ENCODE results near the gene CAMSAP1.
"Not testable (repeated sequence)": the region's sequence is repeated elsewhere in the genome, so short reads cannot be mapped to it uniquely, and the experiment has no call there.

DNA sequence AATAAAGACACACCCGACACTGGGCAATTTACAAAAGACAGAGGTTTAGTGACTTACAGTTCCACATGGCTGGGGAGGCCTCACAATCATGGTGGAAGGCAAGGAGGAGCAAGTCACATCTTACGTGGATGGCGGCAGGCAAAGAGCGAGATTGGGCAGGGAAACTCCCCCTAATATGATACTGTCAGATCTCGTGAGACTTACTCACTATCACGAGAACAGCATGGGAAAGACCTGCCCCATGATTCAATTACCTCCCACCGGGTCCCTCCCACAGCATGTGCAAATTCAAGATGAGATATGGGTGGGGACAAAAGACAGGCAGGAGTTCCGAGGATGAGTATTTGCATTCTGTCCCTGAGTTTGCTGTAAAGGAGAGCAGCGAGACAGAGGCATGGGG lies 3.9 kb upstream of the CAMSAP1 start:
- TF ChIP-seq, protein P1, sequence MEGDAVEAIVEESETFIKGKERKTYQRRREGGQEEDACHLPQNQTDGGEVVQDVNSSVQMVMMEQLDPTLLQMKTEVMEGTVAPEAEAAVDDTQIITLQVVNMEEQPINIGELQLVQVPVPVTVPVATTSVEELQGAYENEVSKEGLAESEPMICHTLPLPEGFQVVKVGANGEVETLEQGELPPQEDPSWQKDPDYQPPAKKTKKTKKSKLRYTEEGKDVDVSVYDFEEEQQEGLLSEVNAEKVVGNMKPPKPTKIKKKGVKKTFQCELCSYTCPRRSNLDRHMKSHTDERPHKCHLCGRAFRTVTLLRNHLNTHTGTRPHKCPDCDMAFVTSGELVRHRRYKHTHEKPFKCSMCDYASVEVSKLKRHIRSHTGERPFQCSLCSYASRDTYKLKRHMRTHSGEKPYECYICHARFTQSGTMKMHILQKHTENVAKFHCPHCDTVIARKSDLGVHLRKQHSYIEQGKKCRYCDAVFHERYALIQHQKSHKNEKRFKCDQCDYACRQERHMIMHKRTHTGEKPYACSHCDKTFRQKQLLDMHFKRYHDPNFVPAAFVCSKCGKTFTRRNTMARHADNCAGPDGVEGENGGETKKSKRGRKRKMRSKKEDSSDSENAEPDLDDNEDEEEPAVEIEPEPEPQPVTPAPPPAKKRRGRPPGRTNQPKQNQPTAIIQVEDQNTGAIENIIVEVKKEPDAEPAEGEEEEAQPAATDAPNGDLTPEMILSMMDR (IDR thresholded peaks at IDR 0.05), result not testable (repeated sequence)
- not testable (repeated sequence) for TF ChIP-seq POLR2A (IDR thresholded peaks at IDR 0.05)
